ENCODE measurements around the gene PKP4.

DNA sequence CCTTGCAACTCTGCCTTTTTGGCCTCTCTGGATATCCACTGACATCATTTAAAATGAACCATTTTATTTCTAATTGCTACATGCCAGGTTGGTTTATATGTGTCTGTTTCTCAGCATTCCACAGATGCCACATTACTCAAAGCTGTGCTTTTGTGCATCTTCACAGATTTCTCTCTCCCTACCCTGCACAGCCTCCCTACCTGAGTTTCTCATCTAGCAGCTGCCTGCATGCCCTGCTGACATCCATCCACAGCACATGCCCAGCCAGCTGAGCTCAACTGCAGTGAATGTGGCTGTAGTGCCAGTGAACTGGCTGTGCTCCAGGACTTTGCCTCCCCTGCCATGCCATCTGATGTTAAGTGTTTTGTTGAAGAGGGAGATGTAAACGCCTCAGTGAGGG lies 44.5 kb downstream of the PKP4 start:
- TF ChIP-seq CTCF (IDR thresholded peaks at IDR 0.05) (no peak), POLR2A (IDR thresholded peaks at IDR 0.05) (no peak)
